HepG2 (cell line): ENCODE measurements around the gene CHMP2B.

Experiments used
- BRCA1 ChIP-seq: sonication (generic); formaldehyde crosslinking; IDR thresholded peaks from 2 replicates; pipeline ENCODE4 v1.4.0; 2020; ENCODE audit warnings: missing genetic modification reagents
- NFIB ChIP-seq: sonication (generic); formaldehyde crosslinking; IDR thresholded peaks from 2 replicates; pipeline ENCODE4 v1.9.0; 2021; ENCODE audit warnings: missing genetic modification reagents, mild to moderate bottlenecking, borderline replicate concordance
- ZNF75D ChIP-seq: sonication (generic); formaldehyde crosslinking; IDR thresholded peaks from 2 replicates; pipeline ENCODE4 v1.8.1; 2023; ENCODE audit warnings: missing genetic modification reagents, mild to moderate bottlenecking, borderline replicate concordance

GRCh38 chr3:87191175-87191574 lies 35.9 kb upstream of the CHMP2B start:
- TF ChIP-seq NFIB (CRISPR knock-in tag) (no peak), ZNF75D (CRISPR knock-in tag) (no peak), BRCA1 (CRISPR knock-in tag) (no peak)
